Stimulated activated CD8-positive, alpha-beta memory T cell treated with anti-CD3 and anti-CD28 coated beads, Interleukin-7, amount 100 ng/mL, for 48 hours (primary cell): Measurements from ENCODE around the gene TRIM44.
A peak's percentile ranks its signal among the peaks of the same experiment; 100 is the strongest.

ENCODE experiments used
- DNase-seq, 2 donors: peaks; one replicate each; pipeline ENCODE4 v3.0.0-alpha.2; 2020; ENCODE audit warnings: low read depth in 1 of 2; ENCODE audit errors: extremely low read depth in 1 of 2

The TRIM44 gene

DNA sequence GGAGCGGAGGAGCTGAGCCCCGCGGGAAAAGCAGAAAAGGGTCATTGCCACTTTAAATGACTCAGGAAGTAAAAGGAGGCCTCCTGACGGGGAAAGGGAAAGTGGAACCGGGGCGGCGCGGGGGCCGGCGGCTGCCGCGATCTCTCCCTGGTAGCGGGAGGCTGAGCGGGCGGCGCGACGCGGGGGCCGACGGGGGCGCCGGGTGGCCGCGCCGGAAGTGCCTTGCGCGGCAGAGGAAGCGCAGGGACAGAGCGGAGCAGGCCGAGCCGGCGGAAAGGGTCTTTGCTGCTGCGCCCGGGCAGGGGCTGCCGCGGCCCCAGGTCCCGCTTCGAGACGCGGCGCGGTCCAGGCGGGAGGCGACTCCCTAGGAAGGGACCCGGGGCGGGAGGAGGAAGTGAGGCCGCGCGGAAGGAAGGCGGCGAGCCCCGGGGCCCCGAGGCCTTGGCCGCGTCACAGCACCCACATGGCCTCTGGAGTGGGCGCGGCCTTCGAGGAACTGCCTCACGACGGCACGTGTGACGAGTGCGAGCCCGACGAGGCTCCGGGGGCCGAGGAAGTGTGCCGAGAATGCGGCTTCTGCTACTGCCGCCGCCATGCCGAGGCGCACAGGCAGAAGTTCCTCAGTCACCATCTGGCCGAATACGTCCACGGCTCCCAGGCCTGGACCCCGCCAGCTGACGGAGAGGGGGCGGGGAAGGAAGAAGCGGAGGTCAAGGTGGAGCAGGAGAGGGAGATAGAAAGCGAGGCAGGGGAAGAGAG is at the start of gene TRIM44:
Gene TRIM44 (plus strand): TSS at position 127 of the 759 bp plus-strand sequence. CDS start 337 bp downstream, at position 464.
- DNase-seq, result peak; percentile 64 to 75

DNA sequence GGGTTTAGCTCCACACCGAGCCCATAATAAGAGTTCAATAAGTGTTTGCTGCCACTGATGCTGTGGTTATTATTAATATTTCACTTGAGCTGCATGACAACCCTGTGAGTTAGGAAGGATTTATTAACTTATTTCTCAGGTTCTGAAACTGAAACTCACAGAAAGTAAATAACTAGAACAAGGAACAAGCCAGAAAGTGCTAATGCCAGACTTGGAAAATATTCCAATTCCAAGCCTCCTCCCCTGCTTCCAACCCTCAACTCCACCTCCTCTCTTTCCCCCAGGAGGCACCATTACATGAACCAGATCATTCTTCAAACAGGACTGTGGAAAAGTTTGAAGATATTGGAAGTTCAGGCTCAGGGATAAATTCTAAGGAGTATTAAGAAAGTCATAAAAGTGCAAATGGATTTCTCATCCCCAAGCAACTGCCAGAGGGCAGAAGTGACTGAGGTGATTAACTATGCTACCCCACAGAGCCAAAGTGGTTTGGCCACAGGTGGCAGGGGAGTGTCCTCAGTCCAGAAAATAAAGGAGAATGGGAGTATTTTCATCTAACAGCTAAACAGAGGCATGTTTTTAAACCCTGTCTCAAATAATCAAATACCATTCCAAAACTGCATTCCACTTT is 47.5 kb upstream of the TRIM44 start:
- DNase-seq, result no peak

GRCh38 chr11:35615921-35616900 is 46.4 kb upstream of the TRIM44 start:
- no peak for DNase-seq

DNA sequence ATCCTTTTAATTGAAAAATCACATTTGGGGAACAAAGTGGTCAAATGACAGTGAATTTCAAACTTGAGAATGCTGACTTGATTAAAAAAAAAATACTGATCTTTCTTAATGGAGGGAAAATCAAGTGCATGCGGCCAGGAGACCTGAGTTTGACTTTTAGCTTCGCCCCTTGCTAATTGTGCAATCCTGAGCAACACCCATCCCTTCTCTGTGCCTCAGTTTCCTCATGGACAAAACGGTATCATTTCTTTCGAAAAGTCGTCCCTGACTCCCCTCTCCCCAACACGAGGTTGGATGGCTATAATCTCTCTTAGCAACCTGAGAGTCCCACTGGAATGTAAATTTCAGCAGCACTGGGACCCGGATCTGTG is 45.3 kb upstream of the TRIM44 start:
- DNase-seq, result no peak

DNA sequence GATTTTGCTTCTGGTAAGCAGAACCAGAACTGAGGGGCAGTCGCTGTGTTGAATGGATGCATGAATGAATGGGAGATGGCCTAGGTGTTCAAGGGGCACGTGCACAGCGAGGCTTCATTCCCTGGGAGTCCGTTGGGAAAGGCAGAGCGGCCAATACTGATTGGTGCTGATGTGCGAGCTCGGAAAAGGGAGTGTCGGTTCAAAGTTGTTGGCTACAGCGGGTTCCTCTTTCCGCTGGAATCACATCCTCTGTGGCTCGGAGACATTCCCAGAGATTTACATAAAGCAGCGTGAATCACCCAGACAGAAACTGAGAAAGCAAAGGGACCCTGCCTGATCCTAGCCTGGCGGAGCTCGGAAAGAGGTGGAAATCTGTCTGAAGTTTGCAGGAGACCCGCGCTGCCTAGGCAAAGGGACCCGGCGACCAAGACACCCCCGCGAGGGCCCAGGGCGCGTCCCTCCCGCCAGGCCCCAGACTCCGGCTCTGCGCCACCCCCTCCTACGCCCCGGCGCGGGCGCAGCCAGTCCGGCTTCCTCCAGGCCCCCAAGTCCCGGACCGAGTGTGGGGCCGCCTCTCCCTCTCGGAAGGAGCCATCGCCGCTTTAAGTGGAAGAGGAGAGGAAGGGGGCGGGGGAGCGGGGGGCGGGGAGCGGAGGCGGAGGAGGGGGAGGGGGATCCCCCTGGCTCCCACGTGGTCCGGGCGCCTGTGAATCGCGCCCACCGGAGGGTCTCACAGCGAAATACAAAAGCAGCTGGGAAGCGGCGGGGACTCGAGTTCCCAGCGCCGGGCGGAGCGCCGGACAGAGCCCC is 44.7 kb upstream of the TRIM44 start, which contains the start of gene FJX1:
Gene FJX1 (plus strand): TSS at position 774 of the 810 bp plus-strand sequence. CDS start 177 bp downstream, outside the sequence.
- DNase-seq, result no peak

DNA sequence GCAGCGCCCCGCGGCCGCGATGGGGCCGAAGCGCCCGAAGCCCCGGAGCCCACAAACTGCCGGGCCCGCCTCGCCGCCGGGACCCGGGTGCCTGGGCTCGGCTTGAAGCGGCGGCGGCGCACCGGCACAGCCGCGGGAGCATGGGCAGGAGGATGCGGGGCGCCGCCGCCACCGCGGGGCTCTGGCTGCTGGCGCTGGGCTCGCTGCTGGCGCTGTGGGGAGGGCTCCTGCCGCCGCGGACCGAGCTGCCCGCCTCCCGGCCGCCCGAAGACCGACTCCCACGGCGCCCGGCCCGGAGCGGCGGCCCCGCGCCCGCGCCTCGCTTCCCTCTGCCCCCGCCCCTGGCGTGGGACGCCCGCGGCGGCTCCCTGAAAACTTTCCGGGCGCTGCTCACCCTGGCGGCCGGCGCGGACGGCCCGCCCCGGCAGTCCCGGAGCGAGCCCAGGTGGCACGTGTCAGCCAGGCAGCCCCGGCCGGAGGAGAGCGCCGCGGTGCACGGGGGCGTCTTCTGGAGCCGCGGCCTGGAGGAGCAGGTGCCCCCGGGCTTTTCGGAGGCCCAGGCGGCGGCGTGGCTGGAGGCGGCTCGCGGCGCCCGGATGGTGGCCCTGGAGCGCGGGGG is 44.0 kb upstream of the TRIM44 start:
- DNase-seq, result no peak

DNA sequence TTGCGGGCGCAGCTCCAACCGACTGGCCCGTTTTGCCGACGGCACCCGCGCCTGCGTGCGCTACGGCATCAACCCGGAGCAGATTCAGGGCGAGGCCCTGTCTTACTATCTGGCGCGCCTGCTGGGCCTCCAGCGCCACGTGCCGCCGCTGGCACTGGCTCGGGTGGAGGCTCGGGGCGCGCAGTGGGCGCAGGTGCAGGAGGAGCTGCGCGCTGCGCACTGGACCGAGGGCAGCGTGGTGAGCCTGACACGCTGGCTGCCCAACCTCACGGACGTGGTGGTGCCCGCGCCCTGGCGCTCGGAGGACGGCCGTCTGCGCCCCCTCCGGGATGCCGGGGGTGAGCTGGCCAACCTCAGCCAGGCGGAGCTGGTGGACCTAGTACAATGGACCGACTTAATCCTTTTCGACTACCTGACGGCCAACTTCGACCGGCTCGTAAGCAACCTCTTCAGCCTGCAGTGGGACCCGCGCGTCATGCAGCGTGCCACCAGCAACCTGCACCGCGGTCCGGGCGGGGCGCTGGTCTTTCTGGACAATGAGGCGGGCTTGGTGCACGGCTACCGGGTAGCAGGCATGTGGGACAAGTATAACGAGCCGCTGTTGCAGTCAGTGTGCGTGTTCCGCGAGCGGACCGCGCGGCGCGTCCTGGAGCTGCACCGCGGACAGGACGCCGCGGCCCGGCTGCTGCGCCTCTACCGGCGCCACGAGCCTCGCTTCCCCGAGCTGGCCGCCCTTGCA is 43.3 kb upstream of the TRIM44 start:
- no peak for DNase-seq

DNA sequence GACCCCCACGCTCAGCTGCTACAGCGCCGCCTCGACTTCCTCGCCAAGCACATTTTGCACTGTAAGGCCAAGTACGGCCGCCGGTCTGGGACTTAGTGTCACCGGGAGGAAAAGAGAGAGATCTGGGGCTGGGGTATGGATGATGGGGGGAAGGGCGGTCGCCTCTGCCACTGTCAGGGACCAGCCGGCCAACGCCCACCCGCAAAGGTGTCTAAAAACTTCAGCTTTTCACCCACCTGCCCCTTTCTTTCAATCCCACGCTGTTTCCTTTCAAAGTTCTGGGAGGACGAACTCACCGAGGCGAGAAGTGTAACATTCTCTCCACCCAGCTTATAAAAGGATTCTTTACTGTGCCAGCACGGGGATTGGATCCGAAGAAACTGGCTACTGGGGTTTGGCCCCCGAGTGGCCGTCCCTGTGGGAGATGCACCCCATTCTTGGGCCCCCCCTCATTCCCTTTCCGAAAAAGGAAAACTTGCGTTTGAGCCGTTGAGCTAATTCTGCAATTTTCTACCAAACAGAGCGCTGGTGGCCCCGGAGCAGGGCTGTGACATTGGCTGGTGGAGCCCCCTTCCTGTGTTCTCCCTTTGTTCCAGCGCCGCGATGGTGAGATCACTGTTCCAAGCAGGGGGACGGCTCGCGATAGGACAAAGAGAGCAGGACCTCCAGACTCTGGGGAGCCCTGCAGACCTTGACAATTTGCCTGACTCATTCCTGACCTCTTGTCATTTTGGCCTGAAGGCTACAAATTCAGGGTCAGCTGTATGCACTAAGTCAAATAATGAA is 42.5 kb upstream of the TRIM44 start:
- no peak for DNase-seq

DNA sequence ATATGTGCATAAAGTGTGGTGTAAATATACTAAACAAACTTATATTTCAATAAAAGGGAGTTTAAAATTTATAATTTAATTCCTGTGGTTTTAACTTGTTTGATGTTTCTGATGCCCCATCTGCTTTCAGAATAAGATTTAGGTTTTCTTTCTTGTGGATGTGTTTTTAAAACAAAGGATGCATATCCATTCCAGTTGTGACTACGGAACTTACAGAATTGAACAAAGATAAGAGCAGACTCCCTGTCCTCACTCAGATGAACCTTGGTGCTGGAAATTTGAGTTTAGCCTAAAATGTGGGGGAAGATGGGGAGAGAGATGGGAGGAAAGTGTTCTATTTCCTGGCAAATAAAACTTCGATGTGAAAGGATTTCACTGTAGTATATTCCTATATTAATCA is 41.8 kb upstream of the TRIM44 start:
- no peak for DNase-seq

DNA sequence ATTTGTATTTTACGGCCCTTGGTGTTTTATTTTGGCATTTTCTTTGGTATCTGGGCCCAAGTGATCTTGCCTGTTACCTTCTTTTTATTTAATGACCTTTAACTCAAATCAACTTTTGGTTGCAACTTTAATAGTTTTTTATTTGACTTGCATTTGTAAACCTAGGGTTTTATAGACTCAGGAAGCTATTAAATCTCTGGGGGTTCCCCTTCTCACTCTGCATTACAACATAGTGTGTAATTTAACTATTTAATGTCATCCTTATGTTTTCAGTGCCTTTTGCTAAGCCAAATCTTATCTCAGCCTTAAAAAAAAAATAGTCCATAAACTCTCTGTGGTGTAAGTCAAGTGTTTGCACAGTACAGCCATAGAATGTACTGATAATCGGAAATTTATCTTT is 41.0 kb upstream of the TRIM44 start:
- no peak for DNase-seq

DNA sequence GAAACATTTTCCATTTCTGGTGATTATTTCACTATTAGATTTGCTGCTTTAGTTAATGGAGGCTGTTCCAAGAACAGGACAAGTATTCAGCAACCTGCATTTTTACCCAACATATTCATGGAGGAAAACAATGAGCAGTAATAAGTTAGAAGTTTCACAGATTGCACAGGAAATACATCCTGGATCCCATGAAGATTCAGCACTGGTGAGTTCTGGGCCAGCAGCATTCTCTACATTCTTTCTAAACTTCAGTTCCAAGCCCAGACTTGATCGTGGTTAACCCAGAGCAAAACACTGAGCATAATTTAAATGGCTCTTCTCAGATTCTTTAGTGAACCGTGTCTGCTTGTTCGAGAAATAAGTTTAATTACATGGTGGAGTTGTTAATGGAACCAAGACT is 40.5 kb upstream of the TRIM44 start:
- no peak for DNase-seq

DNA sequence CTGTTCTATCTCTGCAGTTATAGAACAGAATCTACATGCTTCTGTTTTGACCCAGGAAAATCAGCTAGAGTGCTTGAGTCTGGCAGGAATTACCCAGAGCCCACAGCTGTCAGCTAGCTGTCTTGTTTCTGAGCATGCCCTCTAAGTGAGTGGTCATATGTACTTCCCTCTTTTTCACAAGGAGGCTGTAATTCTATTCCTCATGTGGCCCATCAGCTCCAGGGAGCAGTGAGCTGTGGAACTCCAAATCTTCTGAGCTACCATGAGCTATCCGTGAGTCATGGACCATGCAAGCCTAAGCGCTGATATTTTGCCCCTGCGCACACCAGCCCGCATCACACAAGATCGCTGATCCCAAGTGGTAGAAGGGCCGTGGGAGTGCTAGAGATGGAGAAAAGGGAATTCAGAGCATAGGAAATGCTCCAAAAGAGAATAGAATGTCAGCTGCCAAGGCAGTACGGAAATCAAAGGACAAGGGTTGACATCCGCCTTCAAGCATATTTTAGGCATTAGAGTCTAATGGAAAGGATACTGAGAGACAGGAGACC is 38.9 kb upstream of the TRIM44 start:
- DNase-seq, result no peak

DNA sequence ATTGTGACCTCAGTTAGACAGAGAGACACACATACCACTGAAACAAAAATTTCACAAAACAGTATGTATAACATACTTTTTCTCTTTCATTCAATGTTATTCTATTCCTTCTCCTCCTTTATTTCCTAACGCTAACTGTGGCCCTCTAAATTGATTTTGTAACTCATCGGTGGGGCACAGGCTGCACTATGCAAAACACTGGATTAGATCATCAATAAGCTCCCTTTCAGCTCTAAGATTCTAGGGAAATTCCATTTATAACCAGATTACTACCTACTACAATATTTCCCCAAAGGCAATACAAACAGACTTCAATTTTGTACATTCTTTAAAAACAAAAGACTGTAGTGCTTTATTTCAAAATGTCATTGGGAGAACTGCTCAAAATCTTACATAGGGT is 38.3 kb upstream of the TRIM44 start:
- DNase-seq, result no peak

DNA sequence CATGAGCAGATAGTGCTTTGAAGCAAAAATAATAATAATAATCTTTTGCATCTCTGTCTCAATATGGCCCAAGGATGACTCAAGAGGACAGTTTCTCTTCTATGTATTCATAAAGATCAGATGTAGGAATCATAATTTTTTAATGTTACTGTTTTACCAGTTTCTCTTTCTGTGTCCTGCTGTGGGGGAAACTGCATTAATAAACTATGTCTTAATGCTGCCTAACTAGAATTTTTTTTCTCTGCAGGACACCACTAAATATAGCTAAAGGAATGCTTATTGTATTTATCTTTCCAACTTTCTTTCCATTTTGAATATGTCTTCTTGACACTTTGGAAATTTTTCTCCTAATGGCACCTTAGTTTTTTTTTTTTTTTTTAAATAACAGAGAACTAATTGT is 37.8 kb upstream of the TRIM44 start:
- DNase-seq, result no peak

DNA sequence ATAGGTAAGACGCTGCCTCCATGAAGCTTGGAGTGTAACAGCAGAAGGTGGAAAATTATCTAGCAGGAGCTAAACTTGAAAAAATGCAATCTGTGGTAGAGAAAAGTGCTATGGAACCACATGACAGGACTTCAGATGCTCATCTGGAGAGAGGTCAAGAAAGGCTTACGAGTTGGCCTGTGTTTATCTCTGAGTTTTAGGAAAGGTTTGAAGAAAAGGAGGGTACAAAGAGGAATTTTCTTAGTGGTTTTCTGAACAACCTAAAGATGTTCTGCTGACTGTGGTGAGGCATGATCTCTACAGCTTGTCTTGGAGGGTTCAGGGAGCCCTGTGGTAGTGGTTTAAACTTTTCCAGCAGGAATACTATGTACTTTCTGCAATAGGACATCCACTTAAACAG is 36.1 kb upstream of the TRIM44 start:
- no peak for DNase-seq

DNA sequence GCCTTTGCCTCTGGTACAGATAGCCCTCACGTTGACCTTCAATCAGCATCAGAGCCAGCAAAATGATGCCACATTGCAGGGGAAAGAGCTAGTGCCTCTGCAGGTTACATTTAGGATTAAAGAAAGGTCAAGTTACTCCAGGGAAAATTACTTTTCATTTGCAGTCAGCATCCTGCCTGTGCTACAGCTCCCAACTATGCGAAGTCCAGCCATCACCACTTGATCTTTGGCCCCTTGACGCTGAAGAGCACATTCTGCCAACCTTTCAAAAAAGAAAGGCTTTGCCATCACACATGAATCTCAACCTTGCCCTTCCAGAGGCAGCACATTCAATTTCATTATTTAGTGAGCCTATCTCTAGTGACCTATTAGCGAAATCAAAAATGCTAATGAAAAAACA is 33.1 kb upstream of the TRIM44 start:
- DNase-seq, result no peak

DNA sequence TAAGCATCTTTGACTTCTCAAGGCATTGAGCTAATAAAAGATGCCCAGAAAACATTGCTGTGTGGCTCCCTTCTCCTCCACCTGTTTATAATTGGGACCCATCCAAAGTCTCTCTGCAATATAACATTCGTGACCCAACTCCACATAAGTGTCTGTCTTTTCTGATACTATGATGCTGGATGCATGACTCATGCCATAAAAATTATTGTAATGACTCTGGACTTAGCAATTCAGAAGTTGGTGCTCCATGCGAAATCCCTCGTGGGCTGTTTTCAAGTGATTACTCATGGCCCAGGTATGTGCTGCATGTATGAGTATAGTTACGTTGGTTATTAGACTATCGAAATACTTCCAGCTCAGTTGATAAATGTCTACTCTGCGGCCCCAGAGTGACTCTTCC is 32.7 kb upstream of the TRIM44 start:
- no peak for DNase-seq

GRCh38 chr11:35631891-35632290 is 30.7 kb upstream of the TRIM44 start:
- DNase-seq, result no peak
